Stomach (tissue), 9 donors: ENCODE measurements around the gene OMP. TPM values are rescaled to one million over a fixed set of nuclear protein-coding genes. Genes with fewer than 3 reads are reported as not detected.

Experiments
- DNase-seq, 2 donors: peaks; one replicate each; pipeline versions ENCODE4 v3.0.0 to v3.0.0-alpha.2; 2013 to 2019
- H3K27ac ChIP-seq, 5 donors: fragments of 200-600 bp in 4 of 5; sonication (generic) in 4 of 5; one replicate each; pipeline ENCODE4 v1.5.1; 2013 to 2019; ENCODE audit warnings: mild to moderate bottlenecking in 1 of 5, moderate library complexity in 1 of 5
- H3K27me3 ChIP-seq, 3 donors: fragments of 200-600 bp; sonication (generic); one replicate each; pipeline ENCODE4 v1.5.1; 2017 to 2019; ENCODE audit warnings: mixed run types in 1 of 3
- H3K36me3 ChIP-seq, 4 donors: fragments of 200-600 bp; sonication (generic); 1 replicate in 3 of 4; 2 replicates in 1 of 4; pipeline ENCODE4 v1.5.1; 2016 to 2019
- H3K4me1 ChIP-seq, 4 donors: fragments of 200-600 bp; sonication (generic); one replicate each; pipeline ENCODE4 v1.5.1; 2016 to 2019
- H3K4me3 ChIP-seq, 4 donors: fragments of 200-600 bp; sonication (generic) in 3 of 4; one replicate each; pipeline ENCODE4 v1.5.1; 2016 to 2019; ENCODE audit warnings: mild to moderate bottlenecking in 1 of 4
- H3K9me3 ChIP-seq, 4 donors: fragments of 200-600 bp; sonication (generic); one replicate each; pipeline ENCODE4 v1.5.1; 2016 to 2019
- CTCF ChIP-seq, 7 experiments: fragments of 450-650 bp in 4 of 7; fragments of 200-600 bp in 3 of 7; sonication (generic) in 3 of 7; IDR thresholded peaks; one replicate each; pipeline ENCODE4 v1.5.1; 2016 to 2019; ENCODE audit warnings: antibody characterized with exemption in 7 of 7, control low read depth in 2 of 7, mild to moderate bottlenecking in 1 of 7
- EP300 ChIP-seq: sonication (generic); formaldehyde crosslinking; IDR thresholded peaks from one replicate; pipeline ENCODE4 v1.6.1; 2017; ENCODE audit warnings: antibody characterized with exemption
- POLR2A ChIP-seq, 4 donors: fragments of 450-650 bp; IDR thresholded peaks; one replicate each; pipeline ENCODE4 v1.6.1; 2016; ENCODE audit warnings: antibody characterized with exemption in 4 of 4, control low read depth in 2 of 4, mild to moderate bottlenecking in 1 of 4, moderate library complexity in 1 of 4
- POLR2AphosphoS5 ChIP-seq, 3 donors: sonication (generic); formaldehyde crosslinking; IDR thresholded peaks; one replicate each; pipeline ENCODE4 v1.6.1; 2016; ENCODE audit warnings: antibody characterized with exemption in 3 of 3
- WGBS, 5 donors: extraction: QIAGEN DNeasy Blood & Tissue Kit in 3 of 5; methylation state at CpG; one replicate each; pipeline versions ENCODE4 v1.1.5 to v1.1.7; 2013 to 2018; 5-methylcytosine and 5-hydroxymethylcytosine counted together
- intact Hi-C: fragments of 100-400 bp; cut with DNase I; formaldehyde crosslinking; loops from one replicate; pipeline ENCODE4 v1.15.1; 2023; ENCODE audit warnings: low total_unique reads
- polyA plus RNA-seq, 3 donors: library from polyadenylated mRNA; stranded (reverse); fragments of 200-250 nt; gene quantifications; one replicate each; pipeline ENCODE4 v1.2.3, GENCODE V29; 2013
- total RNA-seq, 5 donors: library from RNA; depleted of rRNA; stranded (reverse); fragments of >200 nt; gene quantifications; one replicate each; pipeline versions ENCODE4 v1.1.0 to v1.2.3, GENCODE V29; 2014 to 2016
- donor health status: healthy with polysubstance abuse.
- donor health status: Bipolar disorder and iron deficiency.
- donor health status: healthy.

OMP gene
- total and polyA plus RNA-seq, 8 donors, result 1.1 to 63.7 (median 16.4) TPM; not detected in 3

DNA sequence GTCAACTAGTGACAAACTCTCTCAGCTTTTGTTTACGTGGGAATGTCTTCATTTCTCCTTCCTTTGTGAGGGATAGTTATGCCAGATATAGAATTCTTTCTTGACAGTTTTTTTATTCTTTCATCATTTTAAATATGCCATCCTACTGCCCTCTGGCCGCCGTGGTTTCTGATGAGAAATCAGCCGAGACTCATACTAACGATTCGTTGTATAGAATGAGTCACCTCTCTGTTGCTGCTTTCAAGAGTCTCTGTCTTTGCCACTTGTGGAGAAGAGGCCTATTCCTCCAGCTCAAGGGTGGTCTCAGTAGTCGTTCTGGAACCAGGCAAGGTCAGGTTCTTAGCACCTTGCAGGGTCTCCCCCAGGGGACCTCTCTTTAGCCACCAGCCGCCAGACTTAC, 33.4 kb downstream of the OMP start:
- intact Hi-C loops, result no loop called here
- no peak overlapping the region for H3K27ac ChIP-seq
- DNase-seq, result no peak
- H3K9me3 ChIP-seq, result no peaks in the 10 kb centered on the region
- no peak for TF ChIP-seq POLR2AphosphoS5 (IDR thresholded peaks at IDR 0.05)
- TF ChIP-seq EP300, result no peak
- TF ChIP-seq CTCF (IDR thresholded peaks at IDR 0.05), result no peak
- TF ChIP-seq POLR2A (IDR thresholded peaks at IDR 0.05), result no peak
- H3K36me3 ChIP-seq, result no peaks in the 10 kb centered on the region
- no peak overlapping the region for H3K4me3 ChIP-seq
- peaks cover 10 to 23% (median 13%) of the 10 kb centered on the region in 4 donors for H3K4me1 ChIP-seq
- H3K27me3 ChIP-seq, result peaks cover 0 to 26% (median 7%) of the 10 kb centered on the region in 3 donors
- 73 to 79% (median 76%) methylated on average over 8 of the region's 8 CpGs for WGBS, 5 donors

- DNase-seq, result no peak
- peaks cover 0 to 26% (median 7%) of the 10 kb centered on the region in 3 donors for H3K27me3 ChIP-seq
- no peaks in the 10 kb centered on the region for H3K36me3 ChIP-seq
- intact Hi-C loops, result no loop called here
- 64 to 80% (median 79%) methylated on average over 12 of the region's 12 CpGs for WGBS, 5 donors
- H3K27ac ChIP-seq, result no peak overlapping the region
- H3K4me3 ChIP-seq, result no peak overlapping the region
- no peaks in the 10 kb centered on the region for H3K9me3 ChIP-seq
- TF ChIP-seq CTCF (IDR thresholded peaks at IDR 0.05) (no peak), POLR2AphosphoS5 (IDR thresholded peaks at IDR 0.05) (no peak), POLR2A (IDR thresholded peaks at IDR 0.05) (no peak)
- H3K4me1 ChIP-seq, result peaks cover 5 to 23% (median 10%) of the 10 kb centered on the region in 4 donors
Measured at GRCh38 chr11:77136784-77137420, 34.3 kb downstream of the OMP start.

DNA sequence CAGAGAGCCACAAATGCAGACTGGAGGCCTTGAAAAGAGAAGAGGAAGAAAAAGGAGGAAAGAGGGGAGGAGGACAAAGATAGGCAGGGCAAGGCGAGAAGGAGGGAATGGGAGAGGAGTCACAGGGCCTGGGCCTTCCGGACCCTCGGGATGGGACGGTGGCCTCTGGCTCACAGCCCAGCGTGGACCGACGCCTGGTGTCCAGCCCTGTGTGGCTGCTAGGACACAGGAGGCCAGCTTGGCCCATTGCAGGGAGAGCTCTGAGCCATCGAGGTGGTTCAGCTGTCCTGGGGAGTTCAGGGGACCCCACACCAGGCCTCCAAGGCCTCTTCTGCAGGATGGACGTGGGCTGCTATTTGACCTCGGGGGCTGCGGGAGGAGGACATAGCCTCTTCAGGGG, 34.8 kb downstream of the OMP start:
- Histone ChIP-seq H3K9me3 (no peaks in the 10 kb centered on the region), H3K27ac (no peak overlapping the region), H3K36me3 (no peaks in the 10 kb centered on the region), H3K4me3 (no peak overlapping the region), H3K4me1 (peaks cover 5 to 23% (median 10%) of the 10 kb centered on the region in 4 donors), H3K27me3 (peaks cover 0 to 26% (median 7%) of the 10 kb centered on the region in 3 donors)
- DNase-seq, result no peak
- TF ChIP-seq POLR2A (IDR thresholded peaks at IDR 0.05) (no peak), EP300 (no peak), CTCF (IDR thresholded peaks at IDR 0.05) (no peak), POLR2AphosphoS5 (IDR thresholded peaks at IDR 0.05) (no peak)
- intact Hi-C loops, result no loop called here
- 74 to 86% (median 83%) methylated on average over 11 of the region's 11 CpGs for WGBS, 5 donors

- Histone ChIP-seq H3K36me3 (no peaks in the 10 kb centered on the region), H3K27ac (no peak overlapping the region), H3K4me3 (no peak overlapping the region), H3K9me3 (no peaks in the 10 kb centered on the region), H3K27me3 (peaks cover 0 to 26% (median 7%) of the 10 kb centered on the region in 3 donors), H3K4me1 (peaks cover 5 to 23% (median 10%) of the 10 kb centered on the region in 4 donors)
- intact Hi-C loops, result no loop called here
- WGBS, 5 donors, result 31 to 56% (median 47%) methylated on average over 7 to 55 of the region's 55 CpGs
- no peak for TF ChIP-seq POLR2AphosphoS5 (IDR thresholded peaks at IDR 0.05)
- TF ChIP-seq EP300, result no peak
- no peak for TF ChIP-seq POLR2A (IDR thresholded peaks at IDR 0.05)
- TF ChIP-seq CTCF (IDR thresholded peaks at IDR 0.05), result no peak
- DNase-seq, result no peak
Measured at GRCh38 chr11:77138106-77138649, 35.5 kb downstream of the OMP start.
